HepG2 (cell line): Measurements from ENCODE around the gene TNNI2. TPM values are rescaled to one million over a fixed set of nuclear protein-coding genes. Genes with fewer than 3 reads are reported as not detected.
A peak's percentile ranks its signal among the peaks of the same experiment; 100 is the strongest.

Experiments used
- AGO2 ChIP-seq: fragments of 200-400 bp; formaldehyde crosslinking; optimal IDR thresholded peaks from 2 replicates; pipeline ENCODE3; 2017; ENCODE audit warnings: mild to moderate bottlenecking, low read depth, low read length, moderate library complexity
- ARID2 ChIP-seq: sonication (generic); formaldehyde crosslinking; IDR thresholded peaks from 2 replicates; pipeline ENCODE4 v1.8.1; 2022; ENCODE audit warnings: mild to moderate bottlenecking, missing genetic modification reagents, borderline replicate concordance
- ARNT ChIP-seq: fragments of 450-650 bp; IDR thresholded peaks from 2 replicates; pipeline ENCODE4 v1.6.1; 2017
- DMTF1 ChIP-seq: sonication (generic); formaldehyde crosslinking; IDR thresholded peaks from 2 replicates; pipeline ENCODE4 v1.4.0; 2020; ENCODE audit warnings: mild to moderate bottlenecking, missing genetic modification reagents
- E2F5 ChIP-seq: sonication (generic); formaldehyde crosslinking; conservative IDR thresholded peaks from 2 replicates; pipeline ENCODE4 v1.4.0; 2020; ENCODE audit warnings: missing genetic modification reagents
- ESRRA ChIP-seq: sonication (generic); formaldehyde crosslinking; IDR thresholded peaks from 2 replicates; pipeline ENCODE4 v1.5.1; 2020; ENCODE audit warnings: mild to moderate bottlenecking, low read depth, missing genetic modification reagents
- FOXO1 ChIP-seq: sonication (generic); formaldehyde crosslinking; IDR thresholded peaks from 2 replicates; pipeline ENCODE4 v1.4.0; 2020; ENCODE audit warnings: missing genetic modification reagents
- KLF13 ChIP-seq: sonication (generic); formaldehyde crosslinking; IDR thresholded peaks from 2 replicates; pipeline ENCODE4 v1.4.0; 2020; ENCODE audit warnings: mild to moderate bottlenecking, missing genetic modification reagents
- XBP1 ChIP-seq: sonication (generic); formaldehyde crosslinking; IDR thresholded peaks from 2 replicates; pipeline ENCODE4 v1.5.0; 2020; ENCODE audit warnings: missing genetic modification reagents
- ZHX2 ChIP-seq, 2 experiments: sonication (generic) in 1 of 2; formaldehyde crosslinking in 1 of 2; IDR thresholded peaks; 2 replicates each; pipeline versions ENCODE4 v1.6.1 to v1.9.0; 2014 to 2022; ENCODE audit warnings: antibody characterized with exemption in 1 of 2, borderline replicate concordance in 1 of 2, inconsistent platforms in 1 of 2, low read depth in 1 of 2, missing genetic modification reagents in 1 of 2
- ZNF501 ChIP-seq: sonication (generic); formaldehyde crosslinking; IDR thresholded peaks from 2 replicates; pipeline ENCODE4 v1.5.1; 2020; ENCODE audit warnings: mild to moderate bottlenecking, moderate library complexity, missing genetic modification reagents
- ZNF557 ChIP-seq: sonication (generic); formaldehyde crosslinking; IDR thresholded peaks from 2 replicates; pipeline ENCODE4 v1.4.0; 2020; ENCODE audit warnings: missing genetic modification reagents
- ZNF572 ChIP-seq: sonication (generic); formaldehyde crosslinking; IDR thresholded peaks from 2 replicates; pipeline ENCODE4 v1.5.1; 2020; ENCODE audit warnings: mild to moderate bottlenecking, missing genetic modification reagents
- ZNF768 ChIP-seq: sonication (generic); formaldehyde crosslinking; IDR thresholded peaks from 2 replicates; pipeline ENCODE4 v1.4.0; 2020; ENCODE audit warnings: missing genetic modification reagents
- ZSCAN21 ChIP-seq: sonication (generic); formaldehyde crosslinking; IDR thresholded peaks from 2 replicates; pipeline ENCODE4 v1.8.0; 2022; ENCODE audit warnings: mild to moderate bottlenecking, missing genetic modification reagents, moderate library complexity, borderline replicate concordance
- polyA plus RNA-seq, 8 experiments: library from polyadenylated mRNA; depleted of rRNA in 3 of 8; stranded (reverse) in 7 of 8; unstranded in 1 of 8; fragments of >200 nt; fragmentation: Illumina TruSeq in 4 of 8; extraction: Trizol in 4 of 8; gene quantifications; 2 replicates each; pipeline versions ENCODE4 v1.2.1 to v1.2.3, GENCODE V29; 2011 to 2016; ENCODE audit warnings: low read depth in 4 of 8, missing spikeins in 1 of 8, mixed read lengths in 1 of 8; ENCODE audit not compliant: insufficient read depth in 1 of 8
- total RNA-seq, 5 experiments: library from RNA; depleted of rRNA; stranded (reverse); fragments of >200 nt; fragmentation: Illumina TruSeq; extraction: Trizol; gene quantifications; 2 replicates each; pipeline ENCODE4 v1.2.3, GENCODE V29; 2016; ENCODE audit warnings: low read depth in 1 of 5
- TF ChIP-seq, protein P1 (sequence below): sonication (generic); formaldehyde crosslinking; IDR thresholded peaks from 2 replicates; pipeline ENCODE4 v1.8.0; 2022; ENCODE audit warnings: mild to moderate bottlenecking, missing genetic modification reagents, borderline replicate concordance
- TF ChIP-seq, protein P2 (sequence below): sonication (generic); formaldehyde crosslinking; IDR thresholded peaks from 2 replicates; pipeline ENCODE4 v1.5.0; 2020; ENCODE audit warnings: mild to moderate bottlenecking, missing genetic modification reagents, borderline replicate concordance

TNNI2 gene
- total and polyA plus RNA-seq, 2 of the 13 experiments (the other 11 are each of a cell fraction or from before 2014, with no cell fraction given): 7.2 to 12.0 TPM

GRCh38 chr11:1834062-1834610 lies 4.6 kb upstream of the TNNI2 start (continued):
- TF ChIP-seq ZHX2 (IDR thresholded peaks at IDR 0.05; ENCODE audit: low read depth) (no peak), ZHX2 (CRISPR knock-in tag; IDR thresholded peaks at IDR 0.05; ENCODE audit: borderline replicate concordance) (no peak), KLF13 (CRISPR knock-in tag) (no peak), ZSCAN21 (peak; percentile 69; the same call in 1 of the 2 replicates), AGO2 (no peak), ZNF572 (no peak), ZNF557 (CRISPR knock-in tag) (no peak), ZNF768 (CRISPR knock-in tag) (no peak), E2F5 (no peak), ARNT (no peak), ARID2 (CRISPR knock-in tag) (no peak), ESRRA (CRISPR knock-in tag) (no peak; the same call in 1 of the 2 replicates), ZNF501 (CRISPR knock-in tag) (0 out of 2 replicates have a peak, but pooled peaks have one; percentile 38), DMTF1 (no peak), XBP1 (CRISPR knock-in tag) (no peak), FOXO1 (CRISPR knock-in tag) (no peak)
- TF ChIP-seq, protein P1, sequence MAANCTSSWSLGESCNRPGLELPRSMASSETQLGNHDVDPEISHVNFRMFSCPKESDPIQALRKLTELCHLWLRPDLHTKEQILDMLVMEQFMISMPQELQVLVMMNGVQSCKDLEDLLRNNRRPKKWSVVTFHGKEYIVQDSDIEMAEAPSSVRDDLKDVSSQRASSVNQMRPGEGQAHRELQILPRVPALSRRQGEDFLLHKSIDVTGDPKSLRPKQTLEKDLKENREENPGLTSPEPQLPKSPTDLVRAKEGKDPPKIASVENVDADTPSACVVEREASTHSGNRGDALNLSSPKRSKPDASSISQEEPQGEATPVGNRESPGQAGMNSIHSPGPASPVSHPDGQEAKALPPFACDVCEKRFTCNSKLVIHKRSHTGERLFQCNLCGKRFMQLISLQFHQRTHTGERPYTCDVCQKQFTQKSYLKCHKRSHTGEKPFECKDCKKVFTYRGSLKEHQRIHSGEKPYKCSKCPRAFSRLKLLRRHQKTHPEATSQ (CRISPR knock-in tag): no peak
- TF ChIP-seq, protein P2, sequence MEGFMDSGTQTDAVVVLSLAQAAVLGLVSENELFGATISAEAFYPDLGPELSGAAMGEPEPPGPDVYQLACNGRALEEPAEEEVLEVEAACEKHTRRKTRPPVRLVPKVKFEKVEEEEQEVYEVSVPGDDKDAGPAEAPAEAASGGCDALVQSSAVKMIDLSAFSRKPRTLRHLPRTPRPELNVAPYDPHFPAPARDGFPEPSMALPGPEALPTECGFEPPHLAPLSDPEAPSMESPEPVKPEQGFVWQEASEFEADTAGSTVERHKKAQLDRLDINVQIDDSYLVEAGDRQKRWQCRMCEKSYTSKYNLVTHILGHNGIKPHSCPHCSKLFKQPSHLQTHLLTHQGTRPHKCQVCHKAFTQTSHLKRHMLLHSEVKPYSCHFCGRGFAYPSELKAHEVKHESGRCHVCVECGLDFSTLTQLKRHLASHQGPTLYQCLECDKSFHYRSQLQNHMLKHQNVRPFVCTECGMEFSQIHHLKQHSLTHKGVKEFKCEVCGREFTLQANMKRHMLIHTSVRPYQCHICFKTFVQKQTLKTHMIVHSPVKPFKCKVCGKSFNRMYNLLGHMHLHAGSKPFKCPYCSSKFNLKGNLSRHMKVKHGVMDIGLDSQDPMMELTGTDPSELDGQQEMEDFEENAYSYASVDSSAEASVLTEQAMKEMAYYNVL (CRISPR knock-in tag): no peak; the same call in 1 of the 2 replicates
